A673 (cell line): ENCODE data around the gene TESK2.

ENCODE experiments used
- EZH2 ChIP-seq: fragments of 200-600 bp; sonication (generic); IDR thresholded peaks from 2 replicates; pipeline ENCODE4 v1.6.1; 2017; ENCODE audit warnings: borderline replicate concordance, low read depth, mild to moderate bottlenecking, mixed read lengths, antibody characterized with exemption, low read length; ENCODE audit not compliant: poor library complexity, severe bottlenecking
- TF ChIP-seq, protein P1 (sequence below): fragments of 300-800, 200-600 bp; sonication (generic); conservative IDR thresholded peaks from 2 replicates; pipeline ENCODE4 v1.5.1; 2017; ENCODE audit warnings: low read depth, mild to moderate bottlenecking, antibody characterized with exemption, low read length, moderate library complexity, mixed read lengths

DNA sequence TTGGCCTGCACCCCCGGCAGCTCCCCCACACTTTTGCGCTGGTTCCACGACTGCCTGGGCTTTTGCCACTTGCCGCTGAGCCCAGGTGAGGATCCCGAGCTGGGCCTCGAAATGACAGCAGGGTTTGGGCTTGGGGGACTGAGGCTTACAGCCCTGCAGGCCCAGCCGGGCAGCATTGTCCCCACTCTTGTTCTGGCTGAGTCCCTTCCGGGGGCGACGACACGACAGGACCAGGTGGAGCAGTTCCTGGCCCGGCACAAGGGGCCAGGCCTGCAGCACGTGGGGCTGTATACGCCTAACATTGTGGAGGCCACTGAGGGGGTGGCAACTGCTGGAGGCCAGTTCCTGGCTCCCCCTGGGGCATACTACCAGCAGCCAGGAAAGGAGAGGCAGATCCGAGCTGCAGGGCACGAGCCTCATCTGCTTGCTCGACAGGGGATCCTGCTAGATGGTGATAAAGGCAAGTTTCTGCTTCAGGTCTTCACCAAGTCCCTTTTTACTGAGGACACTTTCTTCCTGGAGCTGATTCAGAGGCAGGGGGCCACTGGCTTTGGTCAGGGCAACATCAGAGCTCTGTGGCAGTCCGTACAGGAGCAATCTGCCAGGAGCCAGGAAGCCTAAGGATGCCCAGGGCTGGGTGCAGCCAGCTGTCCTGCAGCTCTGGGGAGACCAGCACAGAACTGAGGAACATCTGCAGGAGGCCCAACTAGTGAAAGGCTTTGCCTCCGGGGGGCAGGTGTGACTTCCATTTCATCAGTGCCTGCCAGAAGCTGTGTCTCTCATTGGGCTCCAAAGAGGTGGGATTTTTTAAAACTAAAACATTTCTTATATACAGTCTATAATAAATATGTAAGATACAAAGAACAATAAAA is 163.1 kb downstream of the TESK2 start:
- no peak for TF ChIP-seq EZH2
- TF ChIP-seq, protein P1, sequence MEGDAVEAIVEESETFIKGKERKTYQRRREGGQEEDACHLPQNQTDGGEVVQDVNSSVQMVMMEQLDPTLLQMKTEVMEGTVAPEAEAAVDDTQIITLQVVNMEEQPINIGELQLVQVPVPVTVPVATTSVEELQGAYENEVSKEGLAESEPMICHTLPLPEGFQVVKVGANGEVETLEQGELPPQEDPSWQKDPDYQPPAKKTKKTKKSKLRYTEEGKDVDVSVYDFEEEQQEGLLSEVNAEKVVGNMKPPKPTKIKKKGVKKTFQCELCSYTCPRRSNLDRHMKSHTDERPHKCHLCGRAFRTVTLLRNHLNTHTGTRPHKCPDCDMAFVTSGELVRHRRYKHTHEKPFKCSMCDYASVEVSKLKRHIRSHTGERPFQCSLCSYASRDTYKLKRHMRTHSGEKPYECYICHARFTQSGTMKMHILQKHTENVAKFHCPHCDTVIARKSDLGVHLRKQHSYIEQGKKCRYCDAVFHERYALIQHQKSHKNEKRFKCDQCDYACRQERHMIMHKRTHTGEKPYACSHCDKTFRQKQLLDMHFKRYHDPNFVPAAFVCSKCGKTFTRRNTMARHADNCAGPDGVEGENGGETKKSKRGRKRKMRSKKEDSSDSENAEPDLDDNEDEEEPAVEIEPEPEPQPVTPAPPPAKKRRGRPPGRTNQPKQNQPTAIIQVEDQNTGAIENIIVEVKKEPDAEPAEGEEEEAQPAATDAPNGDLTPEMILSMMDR: no peak
